OCI-LY1 (cell line): ENCODE measurements around the gene RNF169.
A peak's percentile ranks its signal among the peaks of the same experiment; 100 is the strongest.

Experiments used
- H2AFZ ChIP-seq: fragments of 200-600 bp; sonication (generic), shearing (Covaris generic); 2 replicates; pipeline ENCODE4 v1.6.0; 2014; ENCODE audit warnings: antibody characterized with exemption, mild to moderate bottlenecking, low read length
- H3F3A ChIP-seq: fragments of 200-600 bp; sonication (generic), shearing (Covaris generic); 2 replicates; pipeline ENCODE4 v1.6.0; 2014; ENCODE audit warnings: mild to moderate bottlenecking, antibody characterized with exemption, low read length, moderate library complexity; ENCODE audit not compliant: insufficient read depth
- H3K27ac ChIP-seq: fragments of 200-600 bp; sonication (generic); 2 replicates; pipeline ENCODE4 v1.5.1; 2014; ENCODE audit warnings: low read length, mixed run types, mild to moderate bottlenecking, low read depth; ENCODE audit not compliant: poor library complexity, severe bottlenecking
- H3K27me3 ChIP-seq: fragments of 200-600 bp; sonication (generic); 2 replicates; pipeline ENCODE4 v1.6.0; 2014; ENCODE audit warnings: antibody characterized with exemption, mild to moderate bottlenecking, low read length, moderate library complexity; ENCODE audit not compliant: insufficient read depth
- H3K36me3 ChIP-seq: fragments of 200-600 bp; sonication (generic); 2 replicates; pipeline ENCODE4 v1.6.1; 2014; ENCODE audit warnings: mild to moderate bottlenecking, antibody characterized with exemption, low read length, moderate library complexity, mixed read lengths; ENCODE audit not compliant: insufficient read depth
- H3K4me1 ChIP-seq: fragments of 200-600 bp; sonication (generic); 2 replicates; pipeline ENCODE4 v1.5.1; 2014; ENCODE audit warnings: mild to moderate bottlenecking, low read length, moderate library complexity; ENCODE audit not compliant: insufficient read depth, severe bottlenecking
- H3K4me2 ChIP-seq: fragments of 200-600 bp; sonication (generic), shearing (Covaris generic); 2 replicates; pipeline ENCODE4 v1.6.1; 2014; ENCODE audit warnings: low read length
- H3K4me3 ChIP-seq: fragments of 200-600 bp; sonication (generic); 2 replicates; pipeline ENCODE4 v1.5.1; 2014; ENCODE audit warnings: low read length, low read depth, mild to moderate bottlenecking, mixed read lengths; ENCODE audit not compliant: poor library complexity, severe bottlenecking
- H3K79me2 ChIP-seq: fragments of 200-600 bp; shearing (Covaris generic); 2 replicates; pipeline ENCODE4 v1.6.1; 2016; ENCODE audit warnings: mixed run types, low read length, mixed read lengths; ENCODE audit not compliant: insufficient read depth
- H3K9ac ChIP-seq: fragments of 200-600 bp; sonication (generic), shearing (Covaris generic); 2 replicates; pipeline ENCODE4 v1.6.1; 2014; ENCODE audit warnings: mild to moderate bottlenecking, low read length, mixed read lengths
- H3K9me2 ChIP-seq: fragments of 200-600 bp; sonication (generic), shearing (Covaris generic); 2 replicates; pipeline ENCODE4 v1.6.1; 2014; ENCODE audit warnings: low read depth, mild to moderate bottlenecking, low read length, mixed read lengths
- H3K9me3 ChIP-seq: fragments of 200-600 bp; shearing (Covaris generic); 2 replicates; pipeline ENCODE4 v1.6.1; 2014; ENCODE audit warnings: low read length, mixed read lengths
- H4K20me1 ChIP-seq: fragments of 200-600 bp; sonication (generic), shearing (Covaris generic); 2 replicates; pipeline ENCODE4 v1.6.0; 2016; ENCODE audit warnings: mild to moderate bottlenecking, low read length; ENCODE audit not compliant: insufficient read depth
- CTCF ChIP-seq: fragments of 200-600 bp; sonication (generic), shearing (Covaris generic); IDR thresholded peaks from 2 replicates; pipeline ENCODE4 v1.5.1; 2017; ENCODE audit warnings: mild to moderate bottlenecking, antibody characterized with exemption, low read length, moderate library complexity, mixed read lengths
- EZH2 ChIP-seq: fragments of 200-600 bp; sonication (generic), shearing (Covaris generic); IDR thresholded peaks from 2 replicates; pipeline ENCODE4 v1.8.0; 2017; ENCODE audit warnings: borderline replicate concordance, mixed run types, mild to moderate bottlenecking, antibody characterized with exemption, low read length, moderate library complexity, mixed read lengths

The RNF169 gene

GRCh38 chr11:74748211-74749126 lies at the start of gene RNF169:
RNF169 (plus strand) TSS chr11:74748849; CDS start chr11:74748881, 32 bp downstream.
- Histone ChIP-seq H2AFZ (no peak within 1 kb of the TSS), H3K4me3 (peak within 1 kb of the TSS; percentile 69), H3K4me2 (peak within 1 kb of the TSS; percentile 90), H3K79me2 (peaks cover 35% of the 10 kb centered on the region), H3F3A (no peaks in the 10 kb centered on the region), H3K27ac (peak within 1 kb of the TSS; percentile 60), H3K9me3 (no peaks in the 10 kb centered on the region), H4K20me1 (no peaks in the 10 kb centered on the region), H3K27me3 (no peaks in the 10 kb centered on the region), H3K4me1 (peaks cover 30% of the 10 kb centered on the region), H3K9ac (peak within 1 kb of the TSS; percentile 80), H3K36me3 (no peaks in the 10 kb centered on the region), H3K9me2 (no peaks in the 10 kb centered on the region)
- TF ChIP-seq CTCF (no peak), EZH2 (no peak)

GRCh38 chr11:74699615-74700396 lies 48.8 kb upstream of the RNF169 start:
- no peaks in the 10 kb centered on the region for H3K9me3 ChIP-seq
- H4K20me1 ChIP-seq: no peaks in the 10 kb centered on the region
- H3K4me3 ChIP-seq: no peak overlapping the region
- H3K9ac ChIP-seq: no peak overlapping the region
- no peaks in the 10 kb centered on the region for H3K79me2 ChIP-seq
- H3K4me1 ChIP-seq: no peaks in the 10 kb centered on the region
- no peaks in the 10 kb centered on the region for H3K36me3 ChIP-seq
- no peaks in the 10 kb centered on the region for H3K9me2 ChIP-seq
- H3F3A ChIP-seq: no peaks in the 10 kb centered on the region
- no peak overlapping the region for H2AFZ ChIP-seq
- TF ChIP-seq EZH2: no peak
- no peak for TF ChIP-seq CTCF
- H3K4me2 ChIP-seq: no peak overlapping the region
- H3K27ac ChIP-seq: no peak overlapping the region
- H3K27me3 ChIP-seq: no peaks in the 10 kb centered on the region

- no peak overlapping the region for H3K4me3 ChIP-seq
- no peaks in the 10 kb centered on the region for H3K79me2 ChIP-seq
- H3K9me3 ChIP-seq: no peaks in the 10 kb centered on the region
- no peak for TF ChIP-seq EZH2
- peak; percentile 56; the same call in 1 of the 2 replicates for TF ChIP-seq CTCF
- H3K4me2 ChIP-seq: no peak overlapping the region
- H3F3A ChIP-seq: no peaks in the 10 kb centered on the region
- H3K27ac ChIP-seq: no peak overlapping the region
- no peaks in the 10 kb centered on the region for H3K9me2 ChIP-seq
- no peak overlapping the region for H3K9ac ChIP-seq
- H3K27me3 ChIP-seq: no peaks in the 10 kb centered on the region
- H3K4me1 ChIP-seq: no peaks in the 10 kb centered on the region
- H3K36me3 ChIP-seq: no peaks in the 10 kb centered on the region
- H4K20me1 ChIP-seq: no peaks in the 10 kb centered on the region
- no peak overlapping the region for H2AFZ ChIP-seq
Observed at GRCh38 chr11:74701351-74701750, 47.3 kb upstream of the RNF169 start.
